DOHH2 (cell line): Measurements from ENCODE around the gene RBM23.

Experiments
- H3F3A ChIP-seq: fragments of 200-600 bp; sonication (generic), shearing (Covaris generic); 2 replicates; pipeline ENCODE4 v1.6.0; 2016; ENCODE audit warnings: antibody characterized with exemption, mild to moderate bottlenecking; ENCODE audit not compliant: control insufficient read depth, insufficient read depth
- H3K27ac ChIP-seq: fragments of 200-600 bp; sonication (generic); 2 replicates; pipeline ENCODE4 v1.5.1; 2014; ENCODE audit warnings: low read depth, mild to moderate bottlenecking, low read length, moderate library complexity
- H3K27me3 ChIP-seq: fragments of 200-600 bp; sonication (generic); 2 replicates; pipeline ENCODE4 v1.6.1; 2014; ENCODE audit warnings: mild to moderate bottlenecking, low read length, mixed read lengths; ENCODE audit not compliant: control insufficient read depth
- H3K36me3 ChIP-seq: fragments of 200-600 bp; sonication (generic); 2 replicates; pipeline ENCODE4 v1.6.1; 2014; ENCODE audit warnings: mild to moderate bottlenecking, low read length, moderate library complexity, mixed read lengths; ENCODE audit not compliant: control insufficient read depth
- H3K4me1 ChIP-seq: fragments of 200-600 bp; sonication (generic); 2 replicates; pipeline ENCODE4 v1.6.1; 2014; ENCODE audit warnings: mild to moderate bottlenecking, low read length, mixed read lengths; ENCODE audit not compliant: control insufficient read depth
- H3K4me2 ChIP-seq: fragments of 200-600 bp; sonication (generic); 2 replicates; pipeline ENCODE4 v1.6.0; 2014; ENCODE audit warnings: mild to moderate bottlenecking, low read length, moderate library complexity
- H3K4me3 ChIP-seq: fragments of 200-600 bp; sonication (generic); 2 replicates; pipeline ENCODE4 v1.5.1; 2014; ENCODE audit warnings: mild to moderate bottlenecking, low read length, mixed read lengths
- H3K79me2 ChIP-seq: fragments of 200-600 bp; sonication (generic); 2 replicates; pipeline ENCODE4 v1.6.1; 2014; ENCODE audit warnings: mild to moderate bottlenecking, low read length, mixed read lengths; ENCODE audit not compliant: control insufficient read depth
- H3K9me2 ChIP-seq: fragments of 200-600 bp; sonication (generic); replicated peaks from 2 replicates; pipeline ENCODE4 v1.6.1; 2014; ENCODE audit warnings: mild to moderate bottlenecking, low read length, mixed read lengths; ENCODE audit not compliant: control insufficient read depth
- H3K9me3 ChIP-seq: fragments of 200-600 bp; sonication (generic); 2 replicates; pipeline ENCODE4 v1.6.1; 2014; ENCODE audit warnings: antibody characterized with exemption, low read length, mixed read lengths; ENCODE audit not compliant: control insufficient read depth, insufficient read depth
- H4K20me1 ChIP-seq: fragments of 200-600 bp; sonication (generic); 2 replicates; pipeline ENCODE4 v1.6.0; 2014; ENCODE audit warnings: low read depth, mild to moderate bottlenecking, antibody characterized with exemption, low read length, moderate library complexity; ENCODE audit not compliant: control insufficient read depth, insufficient read depth
- EZH2phosphoT487 ChIP-seq: fragments of 200-600 bp; sonication (generic); IDR thresholded peaks from 2 replicates; pipeline ENCODE4 v1.6.1; 2017; ENCODE audit warnings: borderline replicate concordance, mild to moderate bottlenecking, antibody characterized with exemption, low read length, moderate library complexity, mixed read lengths
- TF ChIP-seq, protein P1 (sequence below): fragments of 200-600 bp; sonication (generic); IDR thresholded peaks from one replicate; pipeline ENCODE4 v1.5.1; 2014; ENCODE audit warnings: antibody characterized with exemption, mild to moderate bottlenecking, low read depth, low read length; ENCODE audit not compliant: poor library complexity, severe bottlenecking

The RBM23 gene

DNA sequence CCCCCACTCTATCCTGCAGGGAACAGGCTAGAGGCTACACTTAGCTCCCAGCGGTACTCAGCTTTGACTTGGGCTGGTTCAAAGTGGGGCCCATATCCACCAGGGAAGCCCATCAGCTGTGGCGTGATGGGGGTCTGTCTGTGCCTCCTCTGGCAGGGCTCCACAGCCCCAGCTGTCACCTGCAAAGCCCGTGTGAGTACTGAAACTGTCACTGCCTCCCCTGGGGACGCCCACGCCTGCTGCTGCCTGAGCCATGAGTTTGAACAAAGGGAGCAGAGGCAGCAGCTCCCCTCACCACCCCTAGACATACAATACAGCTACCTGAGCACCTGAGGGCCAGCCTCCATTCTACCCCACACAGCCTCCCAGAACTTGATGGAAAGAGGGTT is 31.0 kb downstream of the RBM23 start:
- no peaks in the 10 kb centered on the region for H3K79me2 ChIP-seq
- peak overlapping the region; percentile 96 for H3K27ac ChIP-seq
- H3K4me2 ChIP-seq: peak overlapping the region; percentile 94
- no peaks in the 10 kb centered on the region for H3K9me3 ChIP-seq
- peaks cover 34% of the 10 kb centered on the region for H3F3A ChIP-seq
- H4K20me1 ChIP-seq: no peaks in the 10 kb centered on the region
- peaks cover 81% of the 10 kb centered on the region for H3K4me1 ChIP-seq
- H3K36me3 ChIP-seq: peaks cover 2% of the 10 kb centered on the region; the same call in 1 of the 2 replicates
- no peaks in the 10 kb centered on the region for H3K9me2 ChIP-seq
- peak overlapping the region; percentile 75 for H3K4me3 ChIP-seq
- H3K27me3 ChIP-seq: no peaks in the 10 kb centered on the region
- TF ChIP-seq EZH2phosphoT487: no peak
- TF ChIP-seq, protein P1, sequence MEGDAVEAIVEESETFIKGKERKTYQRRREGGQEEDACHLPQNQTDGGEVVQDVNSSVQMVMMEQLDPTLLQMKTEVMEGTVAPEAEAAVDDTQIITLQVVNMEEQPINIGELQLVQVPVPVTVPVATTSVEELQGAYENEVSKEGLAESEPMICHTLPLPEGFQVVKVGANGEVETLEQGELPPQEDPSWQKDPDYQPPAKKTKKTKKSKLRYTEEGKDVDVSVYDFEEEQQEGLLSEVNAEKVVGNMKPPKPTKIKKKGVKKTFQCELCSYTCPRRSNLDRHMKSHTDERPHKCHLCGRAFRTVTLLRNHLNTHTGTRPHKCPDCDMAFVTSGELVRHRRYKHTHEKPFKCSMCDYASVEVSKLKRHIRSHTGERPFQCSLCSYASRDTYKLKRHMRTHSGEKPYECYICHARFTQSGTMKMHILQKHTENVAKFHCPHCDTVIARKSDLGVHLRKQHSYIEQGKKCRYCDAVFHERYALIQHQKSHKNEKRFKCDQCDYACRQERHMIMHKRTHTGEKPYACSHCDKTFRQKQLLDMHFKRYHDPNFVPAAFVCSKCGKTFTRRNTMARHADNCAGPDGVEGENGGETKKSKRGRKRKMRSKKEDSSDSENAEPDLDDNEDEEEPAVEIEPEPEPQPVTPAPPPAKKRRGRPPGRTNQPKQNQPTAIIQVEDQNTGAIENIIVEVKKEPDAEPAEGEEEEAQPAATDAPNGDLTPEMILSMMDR: no peak

DNA sequence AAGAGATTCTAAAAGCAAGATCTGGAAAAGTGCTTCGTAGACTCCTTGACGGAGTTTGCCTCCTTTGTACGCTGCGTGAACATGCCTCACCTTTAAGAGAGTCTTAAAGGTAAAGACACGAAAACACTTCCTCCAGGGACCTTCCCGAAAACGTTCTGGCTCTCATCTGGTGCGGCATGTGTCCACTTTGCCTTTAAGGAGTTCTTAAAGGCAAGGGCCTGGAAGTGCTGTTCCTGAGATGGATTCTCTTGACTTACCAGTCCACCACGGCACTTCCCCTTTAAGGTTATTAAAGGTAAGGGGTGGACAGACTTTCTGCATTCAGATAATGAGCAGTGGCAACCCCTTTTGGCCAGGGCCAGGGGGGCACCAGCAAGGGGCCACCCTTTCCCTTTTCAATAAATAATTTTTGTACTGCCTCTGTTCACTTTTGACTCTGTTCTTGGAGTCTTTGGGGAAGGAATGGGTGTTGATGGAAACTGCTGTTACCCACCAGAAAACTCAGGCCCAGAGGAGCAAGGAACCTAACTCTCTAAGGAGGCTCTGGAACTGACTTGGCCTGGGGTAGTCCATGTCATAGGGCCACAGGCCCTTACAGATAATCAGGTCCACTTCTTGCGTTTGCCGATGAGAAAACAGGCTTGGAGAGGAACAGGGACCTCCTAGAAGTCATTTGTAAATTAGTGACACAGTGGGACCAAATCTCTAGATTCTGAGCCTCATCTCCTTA is 31.5 kb downstream of the RBM23 start:
- Histone ChIP-seq H3K9me3 (no peaks in the 10 kb centered on the region), H3K9me2 (no peaks in the 10 kb centered on the region), H3K27me3 (no peaks in the 10 kb centered on the region), H3F3A (peaks cover 34% of the 10 kb centered on the region), H3K36me3 (0 out of 2 replicates have a peak, but pooled peaks cover 2% of the 10 kb centered on the region), H3K79me2 (no peaks in the 10 kb centered on the region), H3K4me1 (peaks cover 81% of the 10 kb centered on the region), H3K4me3 (peak overlapping the region; percentile 75), H4K20me1 (no peaks in the 10 kb centered on the region), H3K27ac (peak overlapping the region; percentile 96), H3K4me2 (peak overlapping the region; percentile 94)
- TF ChIP-seq, protein P1: no peak
- TF ChIP-seq EZH2phosphoT487: no peak

DNA sequence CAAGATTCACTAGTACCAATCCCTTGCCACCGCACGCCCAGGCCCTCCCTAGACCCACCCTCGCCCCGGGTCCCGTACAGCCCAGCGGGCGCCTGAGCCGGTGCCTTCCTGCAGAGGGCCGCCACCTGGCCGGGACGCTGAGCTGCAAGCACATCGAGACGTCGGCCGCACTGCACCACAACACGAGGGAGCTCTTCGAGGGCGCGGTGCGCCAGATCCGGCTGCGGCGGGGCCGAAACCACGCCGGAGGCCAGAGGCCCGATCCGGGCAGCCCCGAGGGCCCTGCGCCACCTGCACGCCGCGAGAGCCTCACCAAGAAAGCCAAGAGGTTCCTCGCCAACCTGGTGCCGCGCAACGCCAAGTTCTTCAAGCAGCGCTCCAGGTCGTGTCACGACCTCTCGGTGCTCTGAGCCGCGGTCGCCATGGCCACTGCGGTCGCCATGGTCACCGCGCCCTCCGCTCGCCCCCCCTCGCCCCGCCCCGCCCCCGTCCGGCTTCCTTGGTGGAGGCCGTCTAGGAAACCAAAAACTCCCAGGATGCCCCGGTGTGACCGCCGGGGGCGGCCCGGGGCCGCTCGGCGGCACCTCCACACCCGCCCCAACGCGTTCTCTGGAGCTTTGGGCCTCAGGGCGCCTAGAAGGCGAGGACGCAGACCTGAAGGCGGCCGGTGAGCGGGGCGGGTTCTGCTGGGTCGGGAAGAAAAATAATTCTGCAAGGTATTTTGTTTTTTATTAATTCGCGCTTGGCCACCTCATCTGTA is 32.3 kb downstream of the RBM23 start:
- Histone ChIP-seq H3K27ac (peak overlapping the region; percentile 96), H3K27me3 (no peaks in the 10 kb centered on the region), H3K36me3 (0 out of 2 replicates have a peak, but pooled peaks cover 2% of the 10 kb centered on the region), H4K20me1 (no peaks in the 10 kb centered on the region), H3K9me3 (no peaks in the 10 kb centered on the region), H3K4me1 (peaks cover 87% of the 10 kb centered on the region), H3F3A (peaks cover 38% of the 10 kb centered on the region), H3K4me3 (peak overlapping the region; percentile 75), H3K79me2 (no peaks in the 10 kb centered on the region), H3K4me2 (peak overlapping the region; percentile 94), H3K9me2 (no peaks in the 10 kb centered on the region)
- TF ChIP-seq EZH2phosphoT487: no peak
- TF ChIP-seq, protein P1: peak; percentile 41
